ENCODE data around the gene MRTFA. TPM values are rescaled to one million over a fixed set of nuclear protein-coding genes. Genes with fewer than 3 reads are reported as not detected.

MRTFA gene
- total and polyA plus RNA-seq, 2 of the 13 experiments (the other 11 are each of a cell fraction or from before 2014, with no cell fraction given): 2.4 to 8.2 TPM

DNA sequence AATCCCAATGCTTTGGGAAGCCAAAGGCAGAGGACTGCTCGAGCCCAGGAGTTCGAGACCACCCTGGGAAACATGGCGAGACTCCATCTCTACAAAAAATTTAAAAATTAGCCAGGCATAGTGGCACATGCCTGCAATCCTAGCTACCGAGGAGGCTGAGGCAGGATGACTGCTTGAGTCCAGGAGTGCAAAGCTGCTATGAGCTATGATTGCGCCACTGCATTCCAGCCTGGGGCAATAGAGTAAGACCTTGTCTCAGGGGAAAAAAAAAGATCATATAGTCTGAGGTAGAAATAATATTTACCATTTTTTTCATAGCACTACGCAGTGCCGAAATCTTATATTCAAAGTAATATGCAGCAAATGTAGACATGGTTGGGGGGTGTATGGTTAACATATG lies 47.8 kb downstream of the MRTFA start (continued):
- no peak for TF ChIP-seq ZNF776 (CRISPR knock-in tag; IDR thresholded peaks at IDR 0.05)
- no peak for TF ChIP-seq SYNCRIP (IDR thresholded peaks at IDR 0.05; ENCODE audit: insufficient read depth, low read depth, low read length)
- TF ChIP-seq MIER3 (CRISPR knock-in tag; IDR thresholded peaks at IDR 0.05; ENCODE audit: borderline replicate concordance): peak; percentile 58; the same call in 1 of the 2 replicates
- TF ChIP-seq TRIM22 (IDR thresholded peaks at IDR 0.05): no peak
- TF ChIP-seq HDAC2 (CRISPR knock-in tag; IDR thresholded peaks at IDR 0.05): peak; percentile 85
- TF ChIP-seq, protein P1, sequence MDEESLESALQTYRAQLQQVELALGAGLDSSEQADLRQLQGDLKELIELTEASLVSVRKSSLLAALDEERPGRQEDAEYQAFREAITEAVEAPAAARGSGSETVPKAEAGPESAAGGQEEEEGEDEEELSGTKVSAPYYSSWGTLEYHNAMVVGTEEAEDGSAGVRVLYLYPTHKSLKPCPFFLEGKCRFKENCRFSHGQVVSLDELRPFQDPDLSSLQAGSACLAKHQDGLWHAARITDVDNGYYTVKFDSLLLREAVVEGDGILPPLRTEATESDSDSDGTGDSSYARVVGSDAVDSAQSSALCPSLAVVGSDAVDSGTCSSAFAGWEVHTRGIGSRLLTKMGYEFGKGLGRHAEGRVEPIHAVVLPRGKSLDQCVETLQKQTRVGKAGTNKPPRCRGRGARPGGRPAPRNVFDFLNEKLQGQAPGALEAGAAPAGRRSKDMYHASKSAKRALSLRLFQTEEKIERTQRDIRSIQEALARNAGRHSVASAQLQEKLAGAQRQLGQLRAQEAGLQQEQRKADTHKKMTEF (CRISPR knock-in tag; IDR thresholded peaks at IDR 0.05): peak; percentile 47; the same call in 1 of the 2 replicates
- no peak for TF ChIP-seq BRD4 (CRISPR knock-in tag; IDR thresholded peaks at IDR 0.05)
- TF ChIP-seq ZNF782 (CRISPR knock-in tag; IDR thresholded peaks at IDR 0.05; ENCODE audit: borderline replicate concordance): no peak
- no peak for TF ChIP-seq ZMAT3 (CRISPR knock-in tag; conservative IDR thresholded peaks at IDR 0.05)
- no peak for TF ChIP-seq ZFP91 (CRISPR knock-in tag; IDR thresholded peaks at IDR 0.05; ENCODE audit: borderline replicate concordance)
- TF ChIP-seq POLR2G (IDR thresholded peaks at IDR 0.05; ENCODE audit: low read depth, low read length): no peak
- no peak for TF ChIP-seq ELF4 (CRISPR knock-in tag; IDR thresholded peaks at IDR 0.05; ENCODE audit: borderline replicate concordance)
- no peak for TF ChIP-seq ZNF878 (CRISPR knock-in tag; IDR thresholded peaks at IDR 0.05)
- TF ChIP-seq ZNF660 (CRISPR knock-in tag; IDR thresholded peaks at IDR 0.05; ENCODE audit: borderline replicate concordance, low read depth): no peak
- peak; percentile 76 for TF ChIP-seq RXRB (CRISPR knock-in tag; IDR thresholded peaks at IDR 0.05; ENCODE audit: borderline replicate concordance)
- no peak for TF ChIP-seq SP4 (CRISPR knock-in tag; IDR thresholded peaks at IDR 0.05)
- TF ChIP-seq ZNF550 (CRISPR knock-in tag; IDR thresholded peaks at IDR 0.05; ENCODE audit: borderline replicate concordance): no peak
- no peak for TF ChIP-seq ZEB1 (IDR thresholded peaks at IDR 0.05; ENCODE audit: insufficient replicate concordance, low read depth)
- no peak for TF ChIP-seq FOXO4 (CRISPR knock-in tag; conservative IDR thresholded peaks at IDR 0.05)
- no peak for TF ChIP-seq ZNF354B (CRISPR knock-in tag; IDR thresholded peaks at IDR 0.05)
- TF ChIP-seq NCOA2 (CRISPR knock-in tag; IDR thresholded peaks at IDR 0.05): peak; percentile 77
- TF ChIP-seq MXI1 (IDR thresholded peaks at IDR 0.05; ENCODE audit: borderline replicate concordance, low read depth, low read length): no peak
- TF ChIP-seq MLX (CRISPR knock-in tag; IDR thresholded peaks at IDR 0.05): no peak
- no peak for TF ChIP-seq ZNF563 (CRISPR knock-in tag; IDR thresholded peaks at IDR 0.05)
- peak; percentile 93 for TF ChIP-seq HNF4A (CRISPR knock-in tag; IDR thresholded peaks at IDR 0.05)
- TF ChIP-seq NR3C1 (CRISPR knock-in tag; IDR thresholded peaks at IDR 0.05): no peak
- no peak for TF ChIP-seq ZSCAN25 (CRISPR knock-in tag; IDR thresholded peaks at IDR 0.05)

All from HepG2 (cell line).